HCT116 (cell line): ENCODE data around the gene MADD.

ENCODE experiments used
- ELF1 ChIP-seq: IDR thresholded peaks from 2 replicates; pipeline ENCODE4 v1.6.1; 2012; ENCODE audit warnings: low read depth, borderline replicate concordance
- EZH2phosphoT487 ChIP-seq: fragments of 200-600 bp; IDR thresholded peaks from 2 replicates; pipeline ENCODE4 v1.6.1; 2018; ENCODE audit warnings: antibody characterized with exemption, borderline replicate concordance
- POLR2A ChIP-seq: IDR thresholded peaks from 2 replicates; pipeline ENCODE4 v1.7.0; 2011; ENCODE audit warnings: borderline replicate concordance; ENCODE audit not compliant: insufficient read depth, insufficient read length; ENCODE audit errors: extremely low read depth
- RAD21 ChIP-seq: IDR thresholded peaks from 2 replicates; pipeline ENCODE4 v1.6.1; 2012; ENCODE audit warnings: low read depth, mild to moderate bottlenecking
- SP1 ChIP-seq: IDR thresholded peaks from 2 replicates; pipeline ENCODE4 v1.6.1; 2012; ENCODE audit warnings: low read depth
- YY1 ChIP-seq: IDR thresholded peaks from 2 replicates; pipeline ENCODE4 v1.6.1; 2011; ENCODE audit warnings: low read length, low read depth, moderate library complexity, mild to moderate bottlenecking; ENCODE audit not compliant: insufficient replicate concordance; ENCODE audit errors: extremely low read depth
- TF ChIP-seq, protein P1 (sequence below), 3 experiments: fragments of 200-600 bp in 1 of 3; sonication (generic) in 1 of 3; IDR thresholded peaks in 2 of 3; conservative IDR thresholded peaks in 1 of 3; 2 replicates each; pipeline ENCODE4 v1.5.1; 2012 to 2017; ENCODE audit warnings: low read depth in 2 of 3, low read length in 2 of 3, antibody characterized with exemption in 1 of 3, borderline replicate concordance in 1 of 3, control low read depth in 1 of 3, mild to moderate bottlenecking in 1 of 3, mixed read lengths in 1 of 3, mixed run types in 1 of 3, moderate library complexity in 1 of 3; ENCODE audit not compliant: insufficient read depth in 1 of 3

DNA sequence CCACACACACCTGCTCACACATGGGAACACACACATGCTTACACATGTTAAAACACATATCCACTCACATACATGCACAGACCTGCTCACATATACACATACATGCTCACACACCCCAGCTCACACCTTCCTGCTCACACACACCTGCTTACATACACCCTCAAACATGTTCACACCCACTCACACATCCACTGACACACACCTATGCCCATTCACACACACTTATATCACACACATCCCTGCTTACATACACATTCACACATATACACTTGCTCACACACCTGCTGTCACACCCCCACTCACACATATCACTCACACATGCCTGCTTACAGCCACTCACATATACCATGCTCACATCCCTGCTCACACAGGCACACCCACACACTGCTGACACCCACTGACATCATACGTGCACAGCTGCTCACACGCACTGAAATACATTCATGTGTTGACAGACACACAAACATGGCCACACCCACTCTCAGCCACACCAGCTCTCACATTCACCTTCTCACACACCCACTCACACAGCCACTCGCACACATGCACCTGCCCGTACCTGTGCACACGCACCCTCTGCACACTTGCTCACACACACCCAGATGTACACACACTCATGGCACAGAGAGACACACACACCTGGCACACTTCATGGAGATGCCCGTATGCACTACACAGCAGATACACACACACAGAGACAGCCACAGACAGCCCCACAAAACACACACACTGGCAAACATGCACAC is 88.2 kb downstream of the MADD start:
- no peak for TF ChIP-seq SP1
- TF ChIP-seq, protein P1, sequence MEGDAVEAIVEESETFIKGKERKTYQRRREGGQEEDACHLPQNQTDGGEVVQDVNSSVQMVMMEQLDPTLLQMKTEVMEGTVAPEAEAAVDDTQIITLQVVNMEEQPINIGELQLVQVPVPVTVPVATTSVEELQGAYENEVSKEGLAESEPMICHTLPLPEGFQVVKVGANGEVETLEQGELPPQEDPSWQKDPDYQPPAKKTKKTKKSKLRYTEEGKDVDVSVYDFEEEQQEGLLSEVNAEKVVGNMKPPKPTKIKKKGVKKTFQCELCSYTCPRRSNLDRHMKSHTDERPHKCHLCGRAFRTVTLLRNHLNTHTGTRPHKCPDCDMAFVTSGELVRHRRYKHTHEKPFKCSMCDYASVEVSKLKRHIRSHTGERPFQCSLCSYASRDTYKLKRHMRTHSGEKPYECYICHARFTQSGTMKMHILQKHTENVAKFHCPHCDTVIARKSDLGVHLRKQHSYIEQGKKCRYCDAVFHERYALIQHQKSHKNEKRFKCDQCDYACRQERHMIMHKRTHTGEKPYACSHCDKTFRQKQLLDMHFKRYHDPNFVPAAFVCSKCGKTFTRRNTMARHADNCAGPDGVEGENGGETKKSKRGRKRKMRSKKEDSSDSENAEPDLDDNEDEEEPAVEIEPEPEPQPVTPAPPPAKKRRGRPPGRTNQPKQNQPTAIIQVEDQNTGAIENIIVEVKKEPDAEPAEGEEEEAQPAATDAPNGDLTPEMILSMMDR (IDR thresholded peaks at IDR 0.05 in 2 of 3, conservative IDR thresholded peaks at IDR 0.05 in 1 of 3; ENCODE audit: borderline replicate concordance in 1 of 3, insufficient read depth in 1 of 3, low read depth in 2 of 3, low read length in 2 of 3), result no peak
- no peak for TF ChIP-seq YY1
- no peak for TF ChIP-seq ELF1
- TF ChIP-seq RAD21, result no peak
- no peak for TF ChIP-seq EZH2phosphoT487
- TF ChIP-seq POLR2A, result no peak
